K562 (cell line): Measurements from ENCODE around the gene TBC1D25. TPM values are rescaled to one million over a fixed set of nuclear protein-coding genes. Genes with fewer than 3 reads are reported as not detected.
A peak's percentile ranks its signal among the peaks of the same experiment; 100 is the strongest.

Experiments used
- ATAC-seq: fragments of 200-7000 bp; cut with Tn5 transposase; 3 replicates; pipeline ENCODE4 v1.9.1; 2020; ENCODE audit warnings: moderate library complexity
- BruUV-seq: library from RNA; stranded (reverse); fragments of 400-500 nt; replicated peaks from 2 replicates; lab custom pipeline; 2021; lab: Mats Ljungman, UMichigan
- CTCF ChIA-PET: fragments of 300-600 bp; formaldehyde crosslinking; extraction: SDS; loops from one replicate; lab custom pipeline; 2021; ENCODE audit warnings: low intra/inter-chr PET ratio; lab: Yijun Ruan, JAX
- POLR2A ChIA-PET: fragments of 300-600, 350-650 bp; sonication (Branson Sonifier 250); formaldehyde crosslinking; extraction: SDS; loops from one replicate; lab custom pipeline; 2021; ENCODE audit warnings: antibody characterized with exemption, inconsistent platforms; lab: Yijun Ruan, JAX
- DNase-seq, 4 experiments: peaks; one replicate each; pipeline versions ENCODE4 v3.0.0 to v3.0.0-alpha.2; 2011 to 2018; ENCODE audit warnings: low spot score in 3 of 4, mixed read lengths in 3 of 4; ENCODE audit errors: extremely low read depth in 1 of 4
- FAIRE-seq: peaks from 2 replicates; lab custom pipeline; 2011; peaks lifted over from hg19 to GRCh38; lab: Jason Lieb, UNC
- H2AFZ ChIP-seq: 2 replicates; pipeline ENCODE4 v1.6.0; 2011; ENCODE audit warnings: low read depth, low read length, control low read depth, inconsistent platforms
- H3K27ac ChIP-seq: fragments of 200-600 bp; 3 replicates; pipeline ENCODE4 v1.8.0; 2011; ENCODE audit warnings: low read depth, mild to moderate bottlenecking, control low read depth, inconsistent platforms, low read length, moderate library complexity, mixed read lengths; ENCODE audit errors: extremely low read depth
- H3K27me3 ChIP-seq, 2 experiments: fragments of 300-600 bp in 1 of 2; 2 replicates in 1 of 2; 3 replicates in 1 of 2; pipeline versions ENCODE4 v1.6.0 to v1.8.0; 2011; ENCODE audit warnings: inconsistent platforms in 2 of 2, low read length in 2 of 2, mild to moderate bottlenecking in 1 of 2, mixed read lengths in 1 of 2, moderate library complexity in 1 of 2; ENCODE audit not compliant: control insufficient read depth in 2 of 2, insufficient read depth in 2 of 2
- H3K36me3 ChIP-seq: fragments of 300-600 bp; 3 replicates; pipeline ENCODE4 v1.8.0; 2011; ENCODE audit warnings: mild to moderate bottlenecking, low read length, inconsistent platforms; ENCODE audit not compliant: control insufficient read depth, insufficient read depth
- H3K4me1 ChIP-seq, 2 experiments: fragments of 200-600 bp in 1 of 2; replicated peaks in 1 of 2; 2 replicates in 1 of 2; 3 replicates in 1 of 2; pipeline versions ENCODE4 v1.5.1 to v1.8.0; 2011; ENCODE audit warnings: inconsistent platforms in 2 of 2, low read length in 2 of 2, mild to moderate bottlenecking in 1 of 2, mixed read lengths in 1 of 2, moderate library complexity in 1 of 2; ENCODE audit not compliant: control insufficient read depth in 2 of 2, insufficient read depth in 2 of 2
- H3K4me2 ChIP-seq: 2 replicates; pipeline ENCODE4 v1.6.1; 2011; ENCODE audit warnings: low read length, control low read depth, inconsistent platforms, mixed read lengths; ENCODE audit not compliant: insufficient read depth
- H3K4me3 ChIP-seq: fragments of 200-600 bp; sonication (generic), shearing (Covaris generic); 2 replicates; pipeline ENCODE4 v1.5.1; 2016; ENCODE audit warnings: control low read depth, inconsistent platforms
- H3K79me2 ChIP-seq: fragments of 200-600 bp; 3 replicates; pipeline ENCODE4 v1.8.0; 2011; ENCODE audit warnings: low read length, inconsistent platforms; ENCODE audit not compliant: control insufficient read depth, insufficient read depth
- H3K9ac ChIP-seq, 2 experiments: 2 replicates each; pipeline versions ENCODE4 v1.6.0 to v1.6.1; 2011; ENCODE audit warnings: low read depth in 2 of 2, low read length in 2 of 2, control low read depth in 1 of 2, inconsistent platforms in 1 of 2, mild to moderate bottlenecking in 1 of 2, mixed read lengths in 1 of 2; ENCODE audit not compliant: insufficient read depth in 1 of 2
- H3K9me1 ChIP-seq: one replicate; pipeline ENCODE4 v1.6.0; 2011; ENCODE audit warnings: inconsistent platforms, mild to moderate bottlenecking, low read length, moderate library complexity; ENCODE audit not compliant: control insufficient read depth, insufficient read depth
- H3K9me3 ChIP-seq: replicated peaks from 2 replicates; pipeline ENCODE4 v1.5.1; 2011; ENCODE audit warnings: low read depth, low read length, inconsistent platforms; ENCODE audit not compliant: control insufficient read depth, insufficient read depth
- H4K20me1 ChIP-seq: replicated peaks from 2 replicates; pipeline ENCODE4 v1.6.1; 2011; ENCODE audit warnings: low read length, inconsistent platforms, mixed read lengths; ENCODE audit not compliant: control insufficient read depth, insufficient read depth
- BDP1 ChIP-seq: IDR thresholded peaks from 3 replicates; pipeline ENCODE4 v1.6.1; 2011; ENCODE audit not compliant: insufficient read length, insufficient read depth
- CREM ChIP-seq: IDR thresholded peaks from 2 replicates; pipeline ENCODE4 v1.6.1; 2014; ENCODE audit warnings: antibody characterized with exemption, low read depth
- DNMT1 ChIP-seq: fragments of 450-650 bp; IDR thresholded peaks from 2 replicates; pipeline ENCODE4 v1.6.1; 2016; ENCODE audit warnings: antibody characterized with exemption, mild to moderate bottlenecking
- ELK1 ChIP-seq: sonication (generic); formaldehyde crosslinking; IDR thresholded peaks from 2 replicates; pipeline ENCODE4 v1.8.1; 2022; ENCODE audit warnings: missing genetic modification reagents
- HLTF ChIP-seq: fragments of 450-650 bp; IDR thresholded peaks from 2 replicates; pipeline ENCODE4 v1.6.1; 2016
- MYNN ChIP-seq, 2 experiments: sonication (generic); formaldehyde crosslinking in 1 of 2; IDR thresholded peaks; 2 replicates each; pipeline versions ENCODE4 v1.5.0 to v1.6.1; 2016 to 2020; ENCODE audit warnings: antibody characterized with exemption in 1 of 2, missing genetic modification reagents in 1 of 2
- PCBP1 ChIP-seq: fragments of 200-400 bp; formaldehyde crosslinking; IDR thresholded peaks from 2 replicates; pipeline ENCODE4 v1.6.1; 2018; ENCODE audit warnings: mild to moderate bottlenecking, low read depth, low read length; ENCODE audit not compliant: poor library complexity, severe bottlenecking
- RBBP5 ChIP-seq: fragments of 200-600 bp; sonication (generic); IDR thresholded peaks from 2 replicates; pipeline ENCODE4 v1.6.1; 2012; ENCODE audit warnings: borderline replicate concordance, mild to moderate bottlenecking, low read length, control low read depth, inconsistent platforms; ENCODE audit not compliant: insufficient read depth, poor library complexity, severe bottlenecking
- SNIP1 ChIP-seq: fragments of 450-650 bp; IDR thresholded peaks from 2 replicates; pipeline ENCODE4 v1.7.1; 2017; ENCODE audit warnings: low read depth, mild to moderate bottlenecking
- STAT6 ChIP-seq: sonication (generic); formaldehyde crosslinking; IDR thresholded peaks from 2 replicates; pipeline ENCODE4 v1.8.1; 2023; ENCODE audit warnings: mild to moderate bottlenecking, missing genetic modification reagents
- TFE3 ChIP-seq: fragments of 450-650 bp; formaldehyde crosslinking; IDR thresholded peaks from 2 replicates; pipeline ENCODE4 v1.4.0; 2020; ENCODE audit warnings: mild to moderate bottlenecking, mixed read lengths
- XRCC5 ChIP-seq: fragments of 200-400 bp; formaldehyde crosslinking; IDR thresholded peaks from 2 replicates; pipeline ENCODE4 v1.6.1; 2017; ENCODE audit warnings: low read depth, mild to moderate bottlenecking, low read length
- ZBTB17 ChIP-seq: fragments of 450-650 bp; formaldehyde crosslinking; IDR thresholded peaks from 2 replicates; pipeline ENCODE4 v1.4.0; 2020; ENCODE audit warnings: mild to moderate bottlenecking
- ZBTB2 ChIP-seq: fragments of 450-650 bp; IDR thresholded peaks from 2 replicates; pipeline ENCODE4 v1.6.1; 2016; ENCODE audit warnings: antibody characterized with exemption
- ZEB2 ChIP-seq: fragments of 450-650 bp; IDR thresholded peaks from 2 replicates; pipeline ENCODE4 v1.6.1; 2016
- ZFP36 ChIP-seq: fragments of 150-350 bp; IDR thresholded peaks from 2 replicates; pipeline ENCODE4 v1.6.1; 2018; ENCODE audit warnings: low read length, low read depth; ENCODE audit not compliant: partially characterized antibody
- ZFX ChIP-seq: sonication (generic); formaldehyde crosslinking; IDR thresholded peaks from 2 replicates; pipeline ENCODE4 v1.8.0; 2022; ENCODE audit warnings: mild to moderate bottlenecking, missing genetic modification reagents, moderate library complexity
- WGBS: fragments of 100-300 bp; shearing (Covaris generic); methylation state at CpG from one replicate; pipeline ENCODE4 v1.1.6; 2016; ENCODE audit warnings: low coverage, mixed read lengths; ENCODE audit not compliant: insufficient coverage; ENCODE audit errors: missing lambda C conversion rate; 5-methylcytosine and 5-hydroxymethylcytosine counted together
- in situ Hi-C: fragments of 300-500 bp; cut with MboI; formaldehyde crosslinking; loops from 4 replicates; pipeline ENCODE4 v1.15.0; 2018; ENCODE audit warnings: inconsistent platforms, mixed read lengths
- intact Hi-C: fragments of 100-400 bp; cut with micrococcal nuclease; formaldehyde crosslinking; loops from 2 replicates; pipeline ENCODE4 v1.14.2; 2022
- polyA plus RNA-seq, 8 experiments: library from polyadenylated mRNA; depleted of rRNA in 4 of 8; stranded (reverse) in 5 of 8; unstranded in 3 of 8; fragments of >200 nt; fragmentation: Nextera tagmentation in 2 of 8; fragmentation: Illumina TruSeq in 1 of 8; extraction: Ambion mirVana in 2 of 8; extraction: Trizol in 1 of 8; gene quantifications; 2 replicates each; pipeline versions ENCODE4 v1.2.1 to v1.2.3, GENCODE V29; 2011 to 2014; ENCODE audit warnings: inconsistent platforms in 1 of 8, missing spikeins in 1 of 8
- total RNA-seq, 7 experiments: library from RNA; depleted of rRNA in 6 of 7; stranded (reverse); fragments of >200 nt in 6 of 7; fragmentation: Illumina TruSeq in 2 of 7; extraction: Trizol in 2 of 7; gene quantifications; 2 replicates each; pipeline versions ENCODE4 v1.2.1 to v1.2.3, GENCODE V29; 2011 to 2021; ENCODE audit warnings: low replicate concordance in 1 of 7

TBC1D25 gene
- total and polyA plus RNA-seq, 9 of the 15 experiments (the other 6 are each of a cell fraction or from before 2014, with no cell fraction given) = 0.62 to 10.6 (median 3.9) TPM

- intact Hi-C loops = no loop called here
- 51% methylated on average over 9 of the region's 9 CpGs for WGBS
- TF ChIP-seq TFE3 (CRISPR knock-in tag) = no peak
- TF ChIP-seq PCBP1 = no peak
- TF ChIP-seq ZFX (CRISPR knock-in tag) = no peak
- no peak for TF ChIP-seq MYNN (IDR thresholded peaks at IDR 0.05)
- TF ChIP-seq MYNN (CRISPR knock-in tag; IDR thresholded peaks at IDR 0.05) = no peak
- TF ChIP-seq SNIP1 = no peak
- TF ChIP-seq HLTF = no peak
- TF ChIP-seq RBBP5 = no peak
- no peak for TF ChIP-seq DNMT1
- no peak for TF ChIP-seq ZFP36
- no peak for TF ChIP-seq ELK1 (CRISPR knock-in tag)
- TF ChIP-seq ZBTB17 (CRISPR knock-in tag) = no peak
- TF ChIP-seq STAT6 (CRISPR knock-in tag) = no peak
- TF ChIP-seq BDP1 = no peak
- TF ChIP-seq XRCC5 = no peak
- TF ChIP-seq ZBTB2 = no peak
- TF ChIP-seq CREM = no peak
- no peak for TF ChIP-seq ZEB2
Observed at GRCh38 chrX:48591255-48591791, 51.8 kb downstream of the TBC1D25 start.

More at GRCh38 chrX:48591255-48591791, 51.8 kb downstream of the TBC1D25 start:
- Histone ChIP-seq H3K9me3 (no peaks in the 10 kb centered on the region), H3K27me3 (no peaks in the 10 kb centered on the region), H3K9me1 (no peaks in the 10 kb centered on the region), H3K4me3 (peak overlapping the region; percentile 32; the same call in 1 of the 2 replicates), H3K4me2 (peak overlapping the region; percentile 81), H3K79me2 (peaks cover 33% of the 10 kb centered on the region; the same call in 2 of the 3 replicates), H3K27ac (peak overlapping the region; percentile 72), H3K4me1 (peaks cover 14 to 28% of the 10 kb centered on the region in 2 experiments), H3K9ac (peak overlapping the region; percentile 11 to 51; a peak in 3 of 4 replicates), H4K20me1 (no peaks in the 10 kb centered on the region), H3K36me3 (no peaks in the 10 kb centered on the region; the same call in 2 of the 3 replicates), H2AFZ (peak overlapping the region; percentile 97)
- DNase-seq (peak in 2 of 4 experiments; percentile 26 to 56), FAIRE-seq (peak; percentile 60), ATAC-seq (peak; percentile 80)
- CTCF ChIA-PET = no interaction called here
- POLR2A ChIA-PET = interaction anchor here (1.2 to 1.7 kb wide), 3 partner anchors 10 to 52 kb away, joined by 4 to 8 read pairs (median 6); partner anchors contain the start of gene TBC1D25
- in situ Hi-C loops = no loop called here
- no TSS peak for BruUV-seq
